SK-MEL-5 (cell line): ENCODE measurements around the gene ZFP92. TPM values are rescaled to one million over a fixed set of nuclear protein-coding genes. Genes with fewer than 3 reads are reported as not detected.

Experiments used
- DNase-seq: peaks from one replicate; pipeline ENCODE4 v3.0.0-alpha.2; 2016; ENCODE audit warnings: low read depth, low spot score
- in situ Hi-C: cut with HindIII; loops from 2 replicates; pipeline ENCODE4 v1.10.0; 2016; ENCODE audit warnings: low sequenced_read_pairs, high pct_unique_total_duplicates, low pct_unique_long_range_greater_than_20kb
- polyA plus RNA-seq, 2 experiments: library from polyadenylated mRNA; depleted of rRNA; stranded (reverse); fragments of >200 nt; gene quantifications; 2 replicates each; pipeline ENCODE4 v1.2.3, GENCODE V29; 2015
- total RNA-seq: library from RNA; depleted of rRNA; stranded (reverse); fragments of >200 nt; shearing (Covaris generic); gene quantifications from 2 replicates; pipeline ENCODE4 v1.2.3, GENCODE V29; 2014; rRNA removed

ZFP92 gene, protein sequence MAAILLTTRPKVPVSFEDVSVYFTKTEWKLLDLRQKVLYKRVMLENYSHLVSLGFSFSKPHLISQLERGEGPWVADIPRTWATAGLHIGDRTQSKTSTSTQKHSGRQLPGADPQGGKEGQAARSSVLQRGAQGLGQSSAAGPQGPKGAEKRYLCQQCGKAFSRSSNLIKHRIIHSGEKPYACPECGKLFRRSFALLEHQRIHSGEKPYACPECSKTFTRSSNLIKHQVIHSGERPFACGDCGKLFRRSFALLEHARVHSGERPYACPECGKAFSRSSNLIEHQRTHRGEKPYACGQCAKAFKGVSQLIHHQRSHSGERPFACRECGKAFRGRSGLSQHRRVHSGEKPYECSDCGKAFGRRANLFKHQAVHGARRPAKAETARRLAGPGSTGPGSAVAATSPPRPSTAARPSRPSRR
- 0.53 and 0.56 TPM in 2 replicates for total RNA-seq
- 0.70 and 1.2 TPM in 2 replicates for polyA plus RNA-seq (2015; cell fraction: cytosol; rRNA removed)
- 0.30 and 0.33 TPM in 2 replicates for polyA plus RNA-seq (2015; cell fraction: nucleus; rRNA removed)

DNA sequence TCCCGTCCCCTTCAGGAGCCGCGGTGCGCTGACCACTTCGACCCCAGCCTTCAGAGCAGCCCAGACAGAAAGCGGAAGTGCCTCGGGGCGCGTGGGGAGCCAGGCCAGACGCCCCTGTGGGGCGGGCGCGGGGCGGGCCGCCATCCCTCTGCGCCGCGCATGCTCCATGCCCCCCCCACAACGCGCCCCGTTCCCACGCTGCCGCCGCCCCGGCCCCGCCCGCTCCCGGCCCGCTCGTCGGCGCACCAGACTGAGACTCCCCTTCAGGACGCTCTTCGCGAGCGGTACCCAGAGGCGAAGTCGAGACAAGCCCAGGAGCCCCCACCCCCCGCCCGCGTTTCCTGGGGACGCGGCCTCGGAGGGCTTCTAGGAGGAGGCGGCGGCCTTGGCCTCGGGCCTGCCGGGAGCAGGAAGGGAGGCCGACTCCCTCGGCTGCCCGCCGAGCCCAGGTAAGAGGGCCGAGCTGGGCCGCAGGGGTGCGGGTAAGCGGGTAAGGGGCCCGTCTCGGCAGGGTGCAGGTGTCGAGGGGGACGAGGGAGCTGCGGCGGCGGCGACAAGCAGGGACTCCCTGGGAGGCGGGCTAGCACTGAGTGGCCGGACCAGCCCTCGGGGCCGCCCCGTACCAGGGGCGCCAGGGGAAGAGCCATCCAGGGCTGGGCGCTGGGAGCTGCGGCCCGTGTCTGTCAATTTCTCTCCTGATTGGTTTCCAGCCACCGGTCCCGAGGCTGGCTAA, at the start of gene ZFP92:
Gene ZFP92 (plus strand): TSS at position 218 of the 733 bp plus-strand sequence. CDS start 6,851 bp downstream, outside the sequence.
- in situ Hi-C loops = no loop called here
- DNase-seq = no peak

DNA sequence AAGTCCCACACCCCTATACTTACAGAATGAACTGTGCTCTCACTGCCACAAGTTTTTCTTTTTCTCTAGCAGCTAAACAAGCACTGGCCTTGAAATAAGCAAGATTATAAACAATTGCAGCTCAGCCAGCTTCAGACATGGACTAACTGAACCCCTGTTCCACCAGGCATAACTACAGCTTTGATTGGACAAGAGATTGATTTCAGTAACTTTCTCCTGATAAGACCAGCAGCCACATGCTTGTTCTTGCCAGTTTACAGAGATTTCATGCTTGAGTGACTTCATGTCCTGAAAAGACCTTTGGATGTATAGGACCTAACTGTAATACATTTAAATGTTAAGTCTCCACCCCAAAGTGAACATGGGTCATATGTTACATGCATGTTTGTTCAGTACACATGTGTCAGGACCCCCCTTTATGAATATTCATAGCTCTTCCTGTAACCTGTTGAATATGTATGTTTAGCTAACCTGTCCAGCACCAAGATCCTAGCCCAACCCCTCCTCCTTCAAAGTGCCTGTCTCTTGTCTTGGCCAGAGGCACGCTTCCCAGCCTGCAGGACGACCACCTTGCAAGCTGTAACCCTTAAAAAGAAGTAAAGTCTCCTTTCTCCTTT, 49.4 kb upstream of the ZFP92 start:
- in situ Hi-C loops = no loop called here
- DNase-seq = no peak

- no peak for DNase-seq
- in situ Hi-C loops = no loop called here
Observed at GRCh38 chrX:153365670-153366069, 45.6 kb upstream of the ZFP92 start.

DNA sequence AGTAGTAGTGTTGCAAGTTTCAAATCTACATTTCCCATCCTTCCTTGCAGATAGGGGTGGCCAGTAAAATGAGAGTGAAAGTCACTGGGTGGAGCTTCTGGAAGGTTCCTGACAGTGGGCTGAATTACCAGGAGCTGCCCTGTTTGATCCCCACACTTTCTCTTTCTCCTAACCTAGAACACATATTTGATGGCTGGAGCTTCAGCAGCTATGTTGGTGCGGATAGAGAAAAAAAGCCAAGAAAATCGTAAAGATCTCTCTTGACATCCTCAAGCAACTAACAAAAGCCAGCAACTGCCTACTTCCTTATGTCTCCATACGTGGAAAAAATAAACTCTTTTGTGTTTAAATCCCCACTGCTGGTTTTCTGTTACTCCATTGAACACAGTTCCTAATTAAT, 45.2 kb upstream of the ZFP92 start:
- DNase-seq = no peak
- in situ Hi-C loops = no loop called here

- in situ Hi-C loops = no loop called here
- DNase-seq = no peak
Observed at GRCh38 chrX:153366878-153367538, 44.3 kb upstream of the ZFP92 start.

DNA sequence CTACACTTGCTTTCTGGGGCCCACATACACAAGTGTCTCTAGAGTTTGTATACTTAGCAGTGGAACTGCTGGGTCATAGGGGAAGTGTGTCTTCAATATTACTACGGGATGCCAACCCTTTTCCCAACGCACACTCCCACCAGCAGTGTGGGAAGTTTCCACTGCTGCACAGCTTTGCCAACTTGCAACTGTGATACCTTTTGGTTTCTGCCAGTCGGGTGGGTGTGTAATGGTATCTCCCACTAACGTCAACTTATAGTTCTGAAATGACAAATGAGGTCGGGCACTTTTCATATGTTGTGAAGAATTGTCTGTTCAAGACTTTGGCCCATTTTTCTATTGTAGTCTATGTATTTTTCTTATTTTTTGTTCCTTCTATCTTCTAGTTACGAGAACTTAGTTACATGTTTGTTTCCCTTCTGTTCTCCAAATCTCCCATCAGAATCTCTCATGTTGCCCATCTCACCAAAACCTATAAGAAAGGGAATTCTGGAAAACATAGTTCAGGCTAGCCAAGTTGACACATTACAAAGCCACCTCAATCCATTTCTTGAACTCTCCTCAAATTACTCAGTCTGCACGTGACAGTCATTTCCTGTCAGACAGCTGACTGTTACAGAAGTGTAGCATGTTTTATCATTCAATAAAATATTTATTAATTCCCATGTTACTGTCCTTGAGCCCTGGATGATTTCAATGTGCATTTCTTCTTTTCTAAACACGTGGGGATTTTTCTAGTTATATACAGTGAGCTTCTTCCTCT, 40.8 kb upstream of the ZFP92 start:
- DNase-seq = no peak

GRCh38 chrX:153371256-153371655, 40.0 kb upstream of the ZFP92 start:
- in situ Hi-C loops = no loop called here
- DNase-seq = no peak

More for the DNA sequence above, 40.8 kb upstream of the ZFP92 start:
- in situ Hi-C loops = no loop called here

GRCh38 chrX:153372949-153373348, 38.3 kb upstream of the ZFP92 start:
- DNase-seq = no peak
- in situ Hi-C loops = no loop called here

DNA sequence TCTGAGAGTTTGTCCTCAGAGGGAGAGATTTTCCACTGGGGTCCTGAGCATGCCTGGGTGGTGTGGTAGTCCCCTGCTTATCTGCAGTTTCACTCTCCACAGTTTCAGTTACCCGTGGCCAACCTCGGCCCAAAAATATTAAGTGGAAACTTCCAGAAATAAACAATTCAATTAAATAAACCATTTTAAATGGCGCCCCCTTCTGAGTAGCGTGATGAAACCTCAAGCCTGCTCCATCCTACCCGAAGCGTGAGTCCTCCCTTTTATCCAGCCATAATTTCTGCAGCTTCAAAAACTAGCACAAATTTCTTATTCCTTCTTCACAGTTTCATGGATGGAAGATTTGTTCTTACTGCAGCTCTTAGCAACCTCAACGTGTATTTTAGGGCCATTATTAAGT, 36.8 kb upstream of the ZFP92 start:
- in situ Hi-C loops = no loop called here

GRCh38 chrX:153375571-153375970, 35.7 kb upstream of the ZFP92 start:
- in situ Hi-C loops = no loop called here
- DNase-seq = no peak

More for the DNA sequence above, 36.8 kb upstream of the ZFP92 start:
- no peak for DNase-seq

DNA sequence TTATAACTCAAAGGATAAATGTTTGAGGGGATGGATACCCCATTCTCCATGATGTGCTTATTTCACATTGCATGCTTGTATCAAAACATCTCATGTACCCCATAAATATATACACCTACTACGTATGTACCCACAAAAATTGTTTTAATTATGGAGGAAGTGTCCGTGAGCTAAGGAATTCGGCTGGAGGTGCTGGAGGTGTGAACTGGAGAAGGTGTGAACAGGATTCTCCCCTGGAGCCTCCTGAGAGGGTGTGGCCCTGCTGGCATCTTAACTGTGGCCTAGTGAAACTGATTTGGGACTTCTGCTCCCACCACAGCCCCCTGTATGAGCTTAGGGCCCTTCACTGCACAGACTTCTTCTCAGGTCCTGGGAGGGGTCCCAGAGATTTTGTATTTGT, 33.5 kb upstream of the ZFP92 start:
- DNase-seq = no peak
- in situ Hi-C loops = no loop called here

DNA sequence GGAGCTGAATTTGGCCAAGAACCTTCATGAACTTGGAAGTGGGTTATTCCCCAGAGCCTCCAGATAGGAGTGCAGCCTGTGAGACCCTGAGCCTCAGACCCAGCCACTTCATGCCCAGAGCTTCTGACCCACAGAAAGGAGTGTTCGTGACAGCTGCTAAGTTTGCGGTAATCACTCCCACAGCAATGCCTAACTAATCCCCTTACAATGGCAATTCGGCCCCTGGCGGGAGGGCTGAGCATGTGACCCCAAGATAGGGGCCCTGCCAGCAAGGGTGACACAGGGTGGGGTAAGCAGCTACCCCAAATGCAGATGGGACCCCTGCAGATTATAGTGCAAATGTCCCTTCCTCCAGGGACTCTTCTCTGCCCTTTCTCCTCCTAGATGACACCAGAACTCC, 32.7 kb upstream of the ZFP92 start:
- in situ Hi-C loops = no loop called here
- DNase-seq = no peak

- DNase-seq = no peak
- in situ Hi-C loops = no loop called here
Observed at GRCh38 chrX:153379508-153379907, 31.8 kb upstream of the ZFP92 start.

GRCh38 chrX:153379971-153380581, 31.2 kb upstream of the ZFP92 start:
- in situ Hi-C loops = no loop called here
- no peak for DNase-seq

DNA sequence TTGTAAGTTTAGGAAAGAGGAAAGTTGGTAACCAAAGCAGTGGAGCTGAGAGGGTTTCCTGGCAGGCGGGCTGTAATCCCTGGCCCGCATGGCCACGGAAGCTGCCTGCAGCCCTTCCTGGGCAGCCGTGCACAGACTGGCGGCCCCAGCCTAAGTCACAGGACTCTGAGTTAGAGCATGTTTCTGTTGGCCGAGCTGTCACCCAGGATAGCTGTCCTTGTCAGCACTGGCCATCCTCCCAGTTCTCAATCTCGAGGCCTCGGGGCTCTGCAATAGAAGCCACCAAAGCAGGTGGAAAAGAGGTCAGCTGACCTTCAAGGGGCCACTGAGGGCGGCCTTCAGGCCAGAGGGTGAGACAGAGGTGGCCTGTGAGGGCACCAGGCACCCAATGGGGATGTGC, 30.6 kb upstream of the ZFP92 start:
- in situ Hi-C loops = no loop called here
- no peak for DNase-seq

DNA sequence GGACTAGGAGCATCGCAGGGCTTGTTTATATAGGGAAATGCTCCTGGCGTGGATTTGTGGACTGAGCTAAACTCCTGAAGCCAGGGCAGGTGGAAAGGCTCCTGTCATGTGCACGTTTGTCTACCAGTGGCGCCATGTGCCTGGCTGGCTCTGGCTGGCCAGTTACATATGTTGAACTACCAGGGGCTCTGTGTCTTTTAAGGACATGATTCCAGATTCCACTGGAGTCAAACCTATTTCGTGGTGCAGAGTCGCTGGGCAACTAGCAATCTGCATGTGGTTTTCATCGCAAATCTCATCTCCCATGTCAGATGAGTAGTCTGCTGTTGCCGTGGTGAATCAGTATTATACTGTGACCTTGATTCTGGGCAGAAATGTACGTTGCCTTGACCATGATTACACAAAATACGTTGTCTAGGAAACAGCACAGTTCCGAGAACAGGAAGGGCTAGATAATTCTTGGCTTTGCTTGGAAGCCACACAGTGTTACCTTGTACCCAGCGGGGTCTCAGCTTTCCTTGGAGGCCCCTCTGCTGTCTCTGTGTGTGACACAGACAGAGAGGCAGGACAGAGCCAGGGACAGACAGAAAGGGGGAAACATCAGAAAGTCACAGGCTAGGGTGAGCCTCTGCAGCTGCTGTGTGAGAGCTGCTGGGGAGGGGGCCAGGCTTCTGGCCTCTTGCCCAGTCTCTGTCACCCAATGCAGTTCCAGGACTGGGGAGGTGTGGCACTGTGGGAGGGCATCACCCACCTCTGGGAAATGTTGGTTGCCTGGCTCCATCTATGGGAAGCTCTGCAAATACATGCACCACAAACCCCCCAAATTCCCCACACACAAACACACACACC, 29.4 kb upstream of the ZFP92 start:
- DNase-seq = peak; percentile 31
- in situ Hi-C loops = no loop called here
